Panc1 (cell line): Measurements from ENCODE around the gene PDE9A. TPM values are rescaled to one million over a fixed set of nuclear protein-coding genes. Genes with fewer than 3 reads are reported as not detected.

Experiments used
- ATAC-seq: fragments of 200-7000 bp; cut with Tn5 transposase; 2 replicates; pipeline ENCODE4 v1.9.1; 2020; ENCODE audit warnings: mild to moderate bottlenecking, moderate library complexity
- BruUV-seq: library from RNA; stranded (reverse); fragments of 400-500 nt; replicated peaks from 2 replicates; lab custom pipeline; 2021; lab: Mats Ljungman, UMichigan
- CTCF ChIA-PET: fragments of 300-600 bp; sonication (Branson Sonifier 250); formaldehyde crosslinking; loops from one replicate; lab custom pipeline; 2022; ENCODE audit warnings: antibody characterized with exemption; lab: Charles Lee
- POLR2A ChIA-PET: fragments of 300-600 bp; sonication (Branson Sonifier 250); formaldehyde crosslinking; loops from one replicate; lab custom pipeline; 2022; ENCODE audit warnings: antibody characterized with exemption; lab: Charles Lee
- DNase-seq: peaks from one replicate; pipeline ENCODE4 v3.0.0-alpha.2; 2010; ENCODE audit warnings: low read depth, low spot score
- H3K27ac ChIP-seq: 2 replicates; pipeline ENCODE4 v1.5.1; 2011; ENCODE audit warnings: mild to moderate bottlenecking, low read length, inconsistent platforms
- H3K27me3 ChIP-seq: fragments of 200-500 bp; sonication (Bioruptor generic); 2 replicates; pipeline ENCODE4 v1.6.0; 2014; ENCODE audit warnings: low read length, inconsistent platforms; ENCODE audit not compliant: control insufficient read depth, insufficient read depth
- H3K36me3 ChIP-seq: fragments of 200-500 bp; sonication (Bioruptor generic); 2 replicates; pipeline ENCODE4 v1.5.1; 2014; ENCODE audit warnings: inconsistent platforms, mild to moderate bottlenecking, low read length, moderate library complexity; ENCODE audit not compliant: control insufficient read depth, insufficient read depth
- H3K4me1 ChIP-seq: 2 replicates; pipeline ENCODE4 v1.5.1; 2011; ENCODE audit warnings: inconsistent platforms, mild to moderate bottlenecking, low read length, moderate library complexity; ENCODE audit not compliant: control insufficient read depth, insufficient read depth
- H3K4me3 ChIP-seq, 2 experiments: 2 replicates each; pipeline ENCODE4 v1.5.1; 2011 to 2012; ENCODE audit warnings: low read depth in 2 of 2, low read length in 2 of 2, mild to moderate bottlenecking in 2 of 2, inconsistent platforms in 1 of 2, moderate library complexity in 1 of 2
- H3K9me3 ChIP-seq: fragments of 200-500 bp; sonication (Bioruptor generic); 2 replicates; pipeline ENCODE4 v1.5.1; 2014; ENCODE audit warnings: low read depth, mild to moderate bottlenecking, inconsistent platforms, low read length, moderate library complexity; ENCODE audit not compliant: control insufficient read depth, insufficient read depth
- CTCF ChIP-seq: fragments of 450-650 bp; IDR thresholded peaks from 2 replicates; pipeline ENCODE4 v1.5.1; 2017; ENCODE audit warnings: mild to moderate bottlenecking
- POLR2AphosphoS5 ChIP-seq: IDR thresholded peaks from 2 replicates; pipeline ENCODE4 v1.6.1; 2012; ENCODE audit warnings: mild to moderate bottlenecking, low read depth, low read length, moderate library complexity
- REST ChIP-seq, 2 experiments: IDR thresholded peaks; 2 replicates each; pipeline ENCODE4 v1.6.1; 2011 to 2012; ENCODE audit warnings: low read depth in 2 of 2, control low read depth in 1 of 2, low read length in 1 of 2, mild to moderate bottlenecking in 1 of 2, moderate library complexity in 1 of 2; ENCODE audit not compliant: insufficient read depth in 1 of 2
- SIN3A ChIP-seq: IDR thresholded peaks from 2 replicates; pipeline ENCODE4 v1.6.1; 2012; ENCODE audit warnings: low read depth, mild to moderate bottlenecking, low read length, moderate library complexity, borderline replicate concordance; ENCODE audit not compliant: insufficient read depth
- TCF7L2 ChIP-seq: IDR thresholded peaks from 2 replicates; pipeline ENCODE4 v1.6.1; 2011; ENCODE audit warnings: mild to moderate bottlenecking, low read depth, low read length, inconsistent platforms
- in situ Hi-C: cut with HindIII; loops from 2 replicates; pipeline ENCODE4 v1.10.0; 2016; ENCODE audit warnings: low sequenced_read_pairs, low pct_unique_long_range_greater_than_20kb
- intact Hi-C: fragments of 100-400 bp; cut with micrococcal nuclease; formaldehyde crosslinking; loops from one replicate; pipeline ENCODE4 v1.10.0; 2022; ENCODE audit not compliant: unreplicated experiment
- total RNA-seq: library from RNA; stranded (reverse); gene quantifications from one replicate; pipeline ENCODE4 v1.2.1, GENCODE V29; 2021; ENCODE audit not compliant: unreplicated experiment

Gene PDE9A
- total RNA-seq, 1 experiment from 2014 or later: 0.72 TPM

- Histone ChIP-seq H3K36me3 (no peaks in the 10 kb centered on the region), H3K4me3 (no peak overlapping the region), H3K27me3 (no peaks in the 10 kb centered on the region), H3K9me3 (no peaks in the 10 kb centered on the region), H3K27ac (no peak overlapping the region), H3K4me1 (no peaks in the 10 kb centered on the region)
- intact Hi-C loops: no loop called here
- no TSS peak for BruUV-seq
- no peak for DNase-seq
- in situ Hi-C loops: no loop called here
- ChIA-PET POLR2A (no interaction called here), CTCF (no interaction called here)
- no peak for TF ChIP-seq POLR2AphosphoS5
- TF ChIP-seq SIN3A: no peak
- no peak for TF ChIP-seq CTCF
- ATAC-seq: no peak
These were observed 49.9 kb downstream of the PDE9A start for GRCh38 chr21:42703136-42703908.

- H3K36me3 ChIP-seq: no peaks in the 10 kb centered on the region
- in situ Hi-C loops (no loop called here), intact Hi-C loops (no loop called here)
- DNase-seq: no peak
- POLR2A ChIA-PET: interaction anchor here (0.6 kb wide), 1 partner anchor 33 kb away, joined by 7 read pairs; no protein-coding TSS in a partner anchor
- no peaks in the 10 kb centered on the region for H3K27me3 ChIP-seq
- H3K27ac ChIP-seq: no peak overlapping the region
- TF ChIP-seq TCF7L2: no peak
- no peak for TF ChIP-seq SIN3A
- TF ChIP-seq REST (IDR thresholded peaks at IDR 0.05; ENCODE audit: insufficient read depth in 1 of 2, low read depth in 2 of 2, low read length in 1 of 2): no peak
- TF ChIP-seq POLR2AphosphoS5: no peak
- no peak for TF ChIP-seq CTCF
- ATAC-seq: no peak
- no peaks in the 10 kb centered on the region for H3K9me3 ChIP-seq
- CTCF ChIA-PET: no interaction called here
- H3K4me1 ChIP-seq: no peaks in the 10 kb centered on the region
- no TSS peak for BruUV-seq
- H3K4me3 ChIP-seq: no peak overlapping the region
These were observed 50.5 kb downstream of the PDE9A start for GRCh38 chr21:42703965-42704364.
